ENCODE measurements around the gene PPDPF. TPM values are rescaled to one million over a fixed set of nuclear protein-coding genes. Genes with fewer than 3 reads are reported as not detected.

PPDPF gene
- total RNA-seq, result 75.1 and 118 TPM in 2 replicates

GRCh38 chr20:63520504-63520933 is at the start of gene PPDPF:
PPDPF (plus strand) TSS chr20:63520765; CDS start chr20:63521309, 544 bp downstream.

GRCh38 chr20:63471981-63472831 is 48.4 kb upstream of the PPDPF start, which contains the start of gene KCNQ2:
KCNQ2 (minus strand) TSS chr20:63472655; CDS start chr20:63472463, 192 bp downstream.

GRCh38 chr20:63498960-63499337 is 21.6 kb upstream of the PPDPF start, which contains the start of gene EEF1A2:
EEF1A2 (minus strand) TSS chr20:63499083; CDS start chr20:63497763, 1,320 bp downstream.

GRCh38 chr20:63536997-63537524 is 16.5 kb downstream of the PPDPF start, which contains the start of gene PTK6:
PTK6 (minus strand) TSS chr20:63537376; CDS start chr20:63537314, 62 bp downstream.

GRCh38 chr20:63547725-63548480 is 27.3 kb downstream of the PPDPF start, which contains the start of gene SRMS:
SRMS (minus strand) TSS chr20:63547749; CDS start chr20:63547463, 286 bp downstream.

GRCh38 chr20:63553933-63554290 is 33.3 kb downstream of the PPDPF start, which contains the start of gene FNDC11:
FNDC11 (plus strand) TSS chr20:63554159; CDS start chr20:63555664, 1,505 bp downstream.

Other genes starting within 250 kb of the PPDPF start
- gene ARFGAP1, start 248.0 kb upstream of the PPDPF start, total RNA-seq, result 53.1 and 55.0 TPM in 2 replicates
- gene COL20A1, start 227.6 kb upstream of the PPDPF start, total RNA-seq, result not detected in 2 replicates
- 0.05 TPM in 1 of 2 replicates, not detected in the other for gene CHRNA4, start 159.4 kb upstream of the PPDPF start, total RNA-seq
- not detected in 2 replicates for gene KCNQ2, start 48.1 kb upstream of the PPDPF start, total RNA-seq
- not detected in 2 replicates for gene EEF1A2, start 21.7 kb upstream of the PPDPF start, total RNA-seq
- 0.15 TPM in 1 of 2 replicates, not detected in the other for gene PTK6, start 16.6 kb downstream of the PPDPF start, total RNA-seq
- not detected in 2 replicates for gene SRMS, start 27.0 kb downstream of the PPDPF start, total RNA-seq
- 0.05 and 0.12 TPM in 2 replicates for gene FNDC11, start 33.4 kb downstream of the PPDPF start, total RNA-seq
- 25.2 and 44.7 TPM in 2 replicates for gene HELZ2, start 53.5 kb downstream of the PPDPF start, total RNA-seq
- gene GMEB2, start 106.3 kb downstream of the PPDPF start, total RNA-seq, result 8.7 and 9.0 TPM in 2 replicates
- gene STMN3, start 132.7 kb downstream of the PPDPF start, total RNA-seq, result 41.1 and 41.4 TPM in 2 replicates
- gene RTEL1, start 137.5 kb downstream of the PPDPF start, total RNA-seq, result 8.2 and 14.4 TPM in 2 replicates
- gene TNFRSF6B, start 175.9 kb downstream of the PPDPF start, total RNA-seq, result 2.5 and 3.1 TPM in 2 replicates
- 22.8 and 32.0 TPM in 2 replicates for gene ARFRP1, start 187.2 kb downstream of the PPDPF start, total RNA-seq
- 15.8 and 16.9 TPM in 2 replicates for gene ZGPAT, start 187.3 kb downstream of the PPDPF start, total RNA-seq
- 1.1 and 2.9 TPM in 2 replicates for gene LIME1, start 215.9 kb downstream of the PPDPF start, total RNA-seq
- 39.2 and 69.8 TPM in 2 replicates for gene SLC2A4RG, start 219.0 kb downstream of the PPDPF start, total RNA-seq

Measured in cardiac ventricle fibroblast (primary cell).